Muscle of leg (tissue), 11 donors: ENCODE data around the gene DAZAP1. TPM values are rescaled to one million over a fixed set of nuclear protein-coding genes. Genes with fewer than 3 reads are reported as not detected.

ENCODE experiments used
- DNase-seq: peaks from one replicate; pipeline ENCODE4 v3.0.0; 2013
- H3K27ac ChIP-seq: one replicate; pipeline ENCODE4 v1.5.1; 2013; ENCODE audit warnings: mild to moderate bottlenecking, low read length, control low read depth
- H3K27me3 ChIP-seq: one replicate; pipeline ENCODE4 v1.6.1; 2013; ENCODE audit warnings: low read length; ENCODE audit not compliant: control insufficient read depth, insufficient read depth
- H3K36me3 ChIP-seq: one replicate; pipeline ENCODE4 v1.6.1; 2013; ENCODE audit warnings: low read length; ENCODE audit not compliant: control insufficient read depth, insufficient read depth
- H3K4me1 ChIP-seq: one replicate; pipeline ENCODE4 v1.6.1; 2013; ENCODE audit warnings: low read length; ENCODE audit not compliant: control insufficient read depth, insufficient read depth
- H3K4me3 ChIP-seq: one replicate; pipeline ENCODE4 v1.5.1; 2013; ENCODE audit warnings: low read length, control low read depth
- H3K9me3 ChIP-seq: replicated peaks from 2 replicates; pipeline ENCODE4 v1.6.1; 2013; ENCODE audit warnings: low read depth, low read length; ENCODE audit not compliant: control insufficient read depth
- WGBS: methylation state at CpG from one replicate; pipeline ENCODE4 v1.1.5; 2013; ENCODE audit warnings: missing lambda C conversion rate; ENCODE audit not compliant: insufficient coverage; 5-methylcytosine and 5-hydroxymethylcytosine counted together
- polyA plus RNA-seq, 8 donors: library from polyadenylated mRNA; unstranded; fragments of 120-200 nt; gene quantifications; one replicate each; pipeline versions ENCODE4 v1.2.1 to v1.2.3, GENCODE V29; 2013; ENCODE audit warnings: inconsistent platforms in 1 of 8, low replicate concordance in 1 of 8; ENCODE audit not compliant: insufficient read length in 8 of 8, insufficient read depth in 1 of 8
- total RNA-seq: library from RNA; stranded (reverse); fragments of 120-200 nt; gene quantifications from one replicate; pipeline ENCODE4 v1.2.4, GENCODE V29; 2013

The DAZAP1 gene
- total and polyA plus RNA-seq, 9 donors = 41.0 to 80.2 (median 65.8) TPM

DNA sequence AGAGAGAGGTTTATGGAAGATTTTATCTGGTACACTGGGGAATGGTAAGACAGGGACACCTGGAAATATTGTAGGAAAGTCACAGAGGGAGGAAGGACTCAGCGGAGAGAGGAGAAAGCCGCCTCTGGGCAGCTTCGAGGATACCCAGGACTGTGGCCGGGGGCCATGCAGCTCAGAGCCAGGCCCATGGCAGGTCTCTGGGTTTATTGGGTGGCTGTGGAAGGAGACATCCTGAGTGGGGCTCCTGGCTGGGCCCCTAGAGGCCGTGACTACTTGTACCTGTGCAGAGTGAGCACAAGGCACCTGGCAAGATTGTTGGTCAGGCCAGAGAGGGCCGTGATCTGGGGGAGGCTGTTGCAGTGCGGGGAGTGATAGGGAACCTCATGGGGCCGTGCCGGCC is 3.4 kb downstream of the DAZAP1 start:
- H3K4me1 ChIP-seq = peaks cover 59% of the 10 kb centered on the region

DNA sequence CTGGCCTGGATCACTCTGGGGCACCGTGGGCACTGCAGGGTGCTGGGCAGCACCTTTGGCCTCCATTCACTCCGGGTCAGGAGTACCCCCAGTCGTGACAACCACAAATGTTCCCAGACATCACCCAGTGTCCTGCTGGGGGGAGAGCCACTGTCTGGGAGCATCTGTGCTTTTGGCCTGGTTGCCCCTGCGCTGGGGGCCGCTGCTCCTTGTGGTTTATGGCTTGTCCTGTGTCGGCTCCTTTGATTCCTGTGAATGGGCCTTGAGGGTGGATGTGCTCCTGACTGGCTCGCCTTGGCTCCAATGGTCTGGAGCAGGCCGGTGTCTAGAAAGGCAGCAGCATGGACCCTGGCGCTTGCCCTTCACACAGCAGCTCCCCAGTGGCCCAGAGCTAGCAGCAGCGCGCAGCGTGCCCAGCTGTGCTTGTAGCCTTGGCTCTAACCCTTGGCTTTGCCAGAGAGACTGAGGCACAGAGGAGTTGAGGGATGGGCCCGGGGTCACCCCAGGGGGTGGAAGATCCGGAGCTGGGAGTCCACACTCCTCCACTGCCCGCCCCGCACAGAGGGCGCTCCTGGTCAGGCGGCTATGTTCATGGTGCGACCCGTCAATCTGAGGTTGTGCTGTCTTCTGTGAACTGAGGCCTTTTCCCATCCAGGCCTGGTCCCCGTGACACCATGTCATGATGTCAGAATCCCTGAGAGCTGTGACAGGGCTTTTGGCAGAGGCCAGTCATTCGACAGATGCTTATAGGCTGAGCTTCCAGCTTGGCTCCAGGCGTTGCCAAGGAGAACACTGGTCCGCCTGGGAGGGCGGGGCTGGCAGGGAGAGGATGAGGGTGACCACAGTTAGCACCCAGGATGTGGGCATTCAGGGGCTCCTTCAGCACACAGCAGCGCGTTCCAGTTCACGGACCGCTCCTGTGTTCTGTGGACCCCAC is 4.1 kb downstream of the DAZAP1 start:
- Histone ChIP-seq H3K4me1 (peaks cover 64% of the 10 kb centered on the region), H3K27me3 (no peaks in the 10 kb centered on the region), H3K27ac (peak overlapping the region; percentile 65), H3K9me3 (no peaks in the 10 kb centered on the region), H3K36me3 (peaks cover 33% of the 10 kb centered on the region), H3K4me3 (no peak overlapping the region)
- 60% methylated on average over 21 of the region's 29 CpGs for WGBS
- peak; percentile 80 for DNase-seq

More for the DNA sequence above, 3.4 kb downstream of the DAZAP1 start:
- Histone ChIP-seq H3K4me3 (no peak overlapping the region), H3K36me3 (peaks cover 28% of the 10 kb centered on the region), H3K27ac (no peak overlapping the region), H3K27me3 (no peaks in the 10 kb centered on the region), H3K9me3 (no peaks in the 10 kb centered on the region)
- WGBS = 81% methylated on average over 9 of the region's 9 CpGs
- no peak for DNase-seq

GRCh38 chr19:1412323-1412923 is 5.0 kb downstream of the DAZAP1 start:
- 72% methylated on average over 18 of the region's 21 CpGs for WGBS
- H3K27ac ChIP-seq = no peak overlapping the region
- H3K36me3 ChIP-seq = peaks cover 37% of the 10 kb centered on the region
- H3K4me3 ChIP-seq = no peak overlapping the region
- DNase-seq = no peak
- no peaks in the 10 kb centered on the region for H3K9me3 ChIP-seq
- H3K4me1 ChIP-seq = peaks cover 68% of the 10 kb centered on the region
- no peaks in the 10 kb centered on the region for H3K27me3 ChIP-seq

- no peak overlapping the region for H3K27ac ChIP-seq
- WGBS = 80% methylated on average over 15 of the region's 36 CpGs
- DNase-seq = no peak
Measured at GRCh38 chr19:1412995-1413800, 5.8 kb downstream of the DAZAP1 start.

DNA sequence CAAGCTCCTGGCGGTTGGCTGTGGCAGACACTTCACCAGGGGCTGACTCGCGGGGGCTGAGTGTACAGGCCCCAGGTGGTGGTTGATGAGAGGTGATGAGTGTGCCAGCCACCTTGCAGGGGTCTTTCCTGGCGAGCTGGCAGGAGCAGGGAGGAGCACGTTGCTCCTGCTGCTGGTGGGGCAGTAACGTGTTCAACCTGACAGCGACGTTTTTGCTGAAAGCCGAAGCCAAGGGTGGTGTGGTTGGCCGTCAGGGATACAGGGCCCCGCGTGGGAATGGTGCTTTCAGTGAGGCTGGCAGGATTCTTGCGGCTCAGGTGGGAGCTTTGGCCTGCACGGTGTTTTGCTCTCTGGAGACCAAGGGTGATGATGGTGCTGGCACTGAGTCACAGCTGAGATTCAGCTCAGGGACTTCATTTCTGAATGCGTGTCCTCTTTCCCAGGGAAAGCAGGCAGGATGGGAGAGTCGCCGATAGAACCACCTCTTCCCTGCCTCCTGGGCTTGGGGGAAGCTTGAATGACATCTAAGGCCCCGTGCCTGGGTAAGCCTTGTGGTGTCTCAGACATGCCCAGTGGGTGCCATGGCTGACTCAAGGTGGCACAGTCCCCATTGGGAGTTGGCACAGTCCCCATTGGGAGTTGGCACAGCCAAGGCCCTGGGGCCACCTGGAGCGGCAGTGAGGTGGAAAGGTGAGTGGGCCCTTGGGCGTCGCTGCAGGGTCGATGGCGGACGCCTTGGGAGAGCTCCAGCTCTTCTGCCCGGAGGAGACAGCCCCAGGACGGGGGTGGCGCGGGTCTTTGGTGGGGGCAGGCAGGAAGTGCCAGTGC is 8.8 kb downstream of the DAZAP1 start:
- 54% methylated on average over 20 of the region's 28 CpGs for WGBS
- H3K4me1 ChIP-seq = peaks cover 45% of the 10 kb centered on the region
- H3K9me3 ChIP-seq = no peaks in the 10 kb centered on the region
- no peak overlapping the region for H3K4me3 ChIP-seq
- H3K27ac ChIP-seq = peak overlapping the region; percentile 38
- no peak for DNase-seq
- H3K36me3 ChIP-seq = peaks cover 57% of the 10 kb centered on the region
- no peaks in the 10 kb centered on the region for H3K27me3 ChIP-seq

More at GRCh38 chr19:1412995-1413800, 5.8 kb downstream of the DAZAP1 start:
- Histone ChIP-seq H3K9me3 (no peaks in the 10 kb centered on the region), H3K4me1 (peaks cover 70% of the 10 kb centered on the region), H3K4me3 (no peak overlapping the region), H3K36me3 (peaks cover 41% of the 10 kb centered on the region), H3K27me3 (no peaks in the 10 kb centered on the region)

- Histone ChIP-seq H3K9me3 (no peaks in the 10 kb centered on the region), H3K4me3 (no peak overlapping the region), H3K36me3 (peaks cover 65% of the 10 kb centered on the region), H3K4me1 (peaks cover 42% of the 10 kb centered on the region), H3K27ac (no peak overlapping the region), H3K27me3 (no peaks in the 10 kb centered on the region)
- 66% methylated on average over 21 of the region's 21 CpGs for WGBS
- DNase-seq = no peak
Measured at GRCh38 chr19:1417145-1417544, 9.8 kb downstream of the DAZAP1 start.

- DNase-seq = no peak
- H3K36me3 ChIP-seq = peaks cover 65% of the 10 kb centered on the region
Measured at GRCh38 chr19:1417681-1418495, 10.5 kb downstream of the DAZAP1 start.

DNA sequence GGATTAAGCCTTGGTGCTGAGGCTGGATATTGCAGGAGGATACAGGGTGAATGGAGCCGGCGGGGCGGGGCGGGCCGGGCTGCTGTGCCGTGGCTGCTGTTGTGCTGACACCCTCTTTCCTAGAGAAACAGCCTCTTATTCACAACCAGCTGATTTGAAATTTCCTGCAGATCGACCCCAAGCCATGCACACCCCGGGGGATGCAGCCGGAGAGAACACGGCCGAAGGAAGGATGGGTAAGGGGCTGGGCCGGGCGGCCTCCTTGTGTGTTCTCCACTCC is 11.1 kb downstream of the DAZAP1 start:
- WGBS = 76% methylated on average over 7 of the region's 13 CpGs
- Histone ChIP-seq H3K36me3 (peaks cover 65% of the 10 kb centered on the region), H3K27me3 (no peaks in the 10 kb centered on the region), H3K4me3 (no peak overlapping the region), H3K27ac (no peak overlapping the region), H3K4me1 (peaks cover 37% of the 10 kb centered on the region), H3K9me3 (no peaks in the 10 kb centered on the region)
- DNase-seq = no peak

More at GRCh38 chr19:1417681-1418495, 10.5 kb downstream of the DAZAP1 start:
- 70% methylated on average over 14 of the region's 30 CpGs for WGBS
- Histone ChIP-seq H3K4me1 (peaks cover 40% of the 10 kb centered on the region), H3K27ac (no peak overlapping the region), H3K27me3 (no peaks in the 10 kb centered on the region), H3K9me3 (no peaks in the 10 kb centered on the region), H3K4me3 (no peak overlapping the region)
